A549 (cell line): ENCODE data around the gene DKC1. TPM values are rescaled to one million over a fixed set of nuclear protein-coding genes. Genes with fewer than 3 reads are reported as not detected.

Experiments used
- ATAC-seq, 2 experiments: fragments of 200-7000 bp in 1 of 2; fragments of >200 bp in 1 of 2; cut with Nextera tagmentation in 1 of 2; cut with Tn5 transposase in 1 of 2; 3 replicates each; pipeline versions ENCODE4 v1.8.0 to v1.9.1; 2018 to 2020; ENCODE audit warnings: mild to moderate bottlenecking in 1 of 2, moderate library complexity in 1 of 2
- CTCF ChIA-PET: fragments of 300-600 bp; sonication (Branson Sonifier 250); formaldehyde crosslinking; extraction: SDS; loops from one replicate; lab custom pipeline; 2021; ENCODE audit warnings: antibody characterized with exemption, inconsistent platforms; lab: Yijun Ruan, JAX
- POLR2A ChIA-PET: fragments of 350-600 bp; formaldehyde crosslinking; extraction: SDS; loops from one replicate; lab custom pipeline; 2021; ENCODE audit warnings: antibody characterized with exemption, inconsistent platforms; lab: Yijun Ruan, JAX
- DNase-seq, 2 experiments: peaks; one replicate each; pipeline versions ENCODE4 v3.0.0 to v3.0.0-alpha.2; 2011 to 2016; ENCODE audit warnings: low read depth in 1 of 2, low spot score in 1 of 2
- FAIRE-seq: peaks from 2 replicates; lab custom pipeline; 2011; peaks lifted over from hg19 to GRCh38; lab: Jason Lieb, UNC
- H3K27ac ChIP-seq, 2 experiments: fragments of >200 bp; sonication (Bioruptor Twin); formaldehyde crosslinking; 3 replicates each; pipeline ENCODE4 v1.5.1; 2016 to 2017
- H3K4me1 ChIP-seq: fragments of >200 bp; sonication (Bioruptor Twin); formaldehyde crosslinking; 3 replicates; pipeline ENCODE4 v1.6.1; 2016
- H3K4me2 ChIP-seq: fragments of >200 bp; sonication (Bioruptor Twin); formaldehyde crosslinking; 3 replicates; pipeline ENCODE4 v1.6.1; 2016
- H3K4me3 ChIP-seq: fragments of >200 bp; sonication (Bioruptor Twin); formaldehyde crosslinking; 3 replicates; pipeline ENCODE4 v1.5.1; 2016
- H3K9me3 ChIP-seq: fragments of >200 bp; sonication (Bioruptor Twin); formaldehyde crosslinking; 3 replicates; pipeline ENCODE4 v1.6.1; 2016
- CBX2 ChIP-seq: fragments of 200-600 bp; sonication (generic); IDR thresholded peaks from 2 replicates; pipeline ENCODE4 v1.6.1; 2016; ENCODE audit warnings: low read depth, mild to moderate bottlenecking, borderline replicate concordance
- CHD2 ChIP-seq: fragments of 150-350 bp; IDR thresholded peaks from 2 replicates; pipeline ENCODE4 v1.6.1; 2014; ENCODE audit warnings: low read length; ENCODE audit not compliant: partially characterized antibody
- CHD4 ChIP-seq: fragments of 200-600 bp; sonication (generic); IDR thresholded peaks from 2 replicates; pipeline ENCODE4 v1.6.1; 2016; ENCODE audit warnings: antibody characterized with exemption, mild to moderate bottlenecking, borderline replicate concordance
- EHF ChIP-seq: fragments of 250-450 bp; sonication (Bioruptor Pico); IDR thresholded peaks from 2 replicates; pipeline ENCODE4 v1.5.0; 2020; ENCODE audit warnings: mild to moderate bottlenecking
- EP300 ChIP-seq, 2 experiments: fragments of >200 bp; sonication (Bioruptor Twin); formaldehyde crosslinking; IDR thresholded peaks; 2 replicates in 1 of 2; 3 replicates in 1 of 2; pipeline ENCODE4 v1.6.1; 2016 to 2017
- ESRRA ChIP-seq: fragments of 150-350 bp; IDR thresholded peaks from 2 replicates; pipeline ENCODE4 v1.6.1; 2014; ENCODE audit warnings: mild to moderate bottlenecking, low read length, borderline replicate concordance
- FOSB ChIP-seq: fragments of 250-450 bp; sonication (Bioruptor Pico); IDR thresholded peaks from 2 replicates; pipeline ENCODE4 v1.5.0; 2020; ENCODE audit warnings: mild to moderate bottlenecking, moderate library complexity
- FOSL2 ChIP-seq, 2 experiments: fragments of 450-650 bp in 1 of 2; fragments of >200 bp in 1 of 2; sonication (Bioruptor Twin) in 1 of 2; formaldehyde crosslinking; IDR thresholded peaks; 2 replicates each; pipeline versions ENCODE4 v1.5.0 to v1.6.1; 2016 to 2020; ENCODE audit warnings: mild to moderate bottlenecking in 1 of 2, moderate library complexity in 1 of 2
- HOXA7 ChIP-seq: fragments of 250-450 bp; sonication (Bioruptor Pico); IDR thresholded peaks from 2 replicates; pipeline ENCODE4 v1.5.0; 2020; ENCODE audit warnings: mild to moderate bottlenecking, moderate library complexity
- HOXB5 ChIP-seq: fragments of 250-450 bp; sonication (Bioruptor Pico); IDR thresholded peaks from 2 replicates; pipeline ENCODE4 v1.5.0; 2020; ENCODE audit warnings: mild to moderate bottlenecking, moderate library complexity
- KDM5A ChIP-seq: fragments of 200-600 bp; sonication (generic); IDR thresholded peaks from 2 replicates; pipeline ENCODE4 v1.6.1; 2016; ENCODE audit warnings: antibody characterized with exemption, mild to moderate bottlenecking
- MAFK ChIP-seq: fragments of 450-650 bp; IDR thresholded peaks from 2 replicates; pipeline ENCODE4 v1.6.1; 2014; ENCODE audit not compliant: partially characterized antibody
- NPAS2 ChIP-seq: fragments of 250-450 bp; sonication (Bioruptor Pico); IDR thresholded peaks from 2 replicates; pipeline ENCODE4 v1.8.0; 2022; ENCODE audit warnings: mild to moderate bottlenecking, moderate library complexity, borderline replicate concordance
- PHF8 ChIP-seq: fragments of 200-600 bp; sonication (generic); IDR thresholded peaks from 2 replicates; pipeline ENCODE4 v1.6.1; 2016; ENCODE audit warnings: low read depth, mild to moderate bottlenecking, antibody characterized with exemption, moderate library complexity, borderline replicate concordance
- RAD21 ChIP-seq, 2 experiments: fragments of >200 bp in 1 of 2; sonication (Bioruptor Twin) in 1 of 2; formaldehyde crosslinking in 1 of 2; IDR thresholded peaks in 1 of 2; conservative IDR thresholded peaks in 1 of 2; 2 replicates in 1 of 2; 3 replicates in 1 of 2; pipeline ENCODE4 v1.6.1; 2012 to 2018; ENCODE audit warnings: inconsistent platforms in 1 of 2
- RFX5 ChIP-seq: fragments of 450-650 bp; IDR thresholded peaks from 2 replicates; pipeline ENCODE4 v1.7.1; 2014; ENCODE audit warnings: antibody characterized with exemption, mild to moderate bottlenecking, moderate library complexity
- SMC3 ChIP-seq: fragments of >200 bp; sonication (Bioruptor Twin); formaldehyde crosslinking; IDR thresholded peaks from 3 replicates; pipeline ENCODE4 v1.6.1; 2018; ENCODE audit warnings: inconsistent platforms
- SREBF2 ChIP-seq: fragments of 450-650 bp; IDR thresholded peaks from 2 replicates; pipeline ENCODE4 v1.6.1; 2014; ENCODE audit warnings: mild to moderate bottlenecking, moderate library complexity
- ZC3H11A ChIP-seq: fragments of 450-650 bp; IDR thresholded peaks from 2 replicates; pipeline ENCODE4 v1.6.1; 2014; ENCODE audit warnings: antibody characterized with exemption, mild to moderate bottlenecking
- WGBS: methylation state at CpG from one replicate; pipeline ENCODE4 v1.1.6; 2017; ENCODE audit errors: missing lambda C conversion rate; 5-methylcytosine and 5-hydroxymethylcytosine counted together
- polyA plus RNA-seq, 4 experiments: library from polyadenylated mRNA; depleted of rRNA in 3 of 4; stranded (reverse); fragments of >200 nt; fragmentation: RNase III in 1 of 4; extraction: RNeasy Plus Mini Kit Qiagen cat#74134 plus additional on column Dnase treatment in 1 of 4; gene quantifications; 2 replicates in 3 of 4; 3 replicates in 1 of 4; pipeline ENCODE4 v1.2.3, GENCODE V29; 2011 to 2017
- TF ChIP-seq, protein P1 (sequence below): fragments of >200 bp; sonication (Bioruptor Twin); formaldehyde crosslinking; IDR thresholded peaks from 3 replicates; pipeline ENCODE4 v1.5.1; 2016
- TF ChIP-seq, protein P2 (sequence below): fragments of 250-450 bp; sonication (Bioruptor Pico); IDR thresholded peaks from 2 replicates; pipeline ENCODE4 v1.5.0; 2021; ENCODE audit warnings: mild to moderate bottlenecking, moderate library complexity, borderline replicate concordance
- TF ChIP-seq, protein P3 (sequence below): IDR thresholded peaks from 2 replicates; pipeline ENCODE4 v1.6.1; 2012
- TF ChIP-seq, protein P4 (sequence below): fragments of 150-350 bp; IDR thresholded peaks from 2 replicates; pipeline ENCODE4 v1.6.1; 2014; ENCODE audit warnings: low read depth, mild to moderate bottlenecking, low read length
- TF ChIP-seq, protein P5 (sequence below): fragments of 250-450 bp; sonication (Bioruptor Pico); IDR thresholded peaks from 2 replicates; pipeline ENCODE4 v1.5.0; 2020; ENCODE audit warnings: low read depth, mild to moderate bottlenecking, moderate library complexity

The DKC1 gene
- polyA plus RNA-seq, 2 of the 4 experiments (the other 2 are of a cell fraction): 166 to 209 TPM

DNA sequence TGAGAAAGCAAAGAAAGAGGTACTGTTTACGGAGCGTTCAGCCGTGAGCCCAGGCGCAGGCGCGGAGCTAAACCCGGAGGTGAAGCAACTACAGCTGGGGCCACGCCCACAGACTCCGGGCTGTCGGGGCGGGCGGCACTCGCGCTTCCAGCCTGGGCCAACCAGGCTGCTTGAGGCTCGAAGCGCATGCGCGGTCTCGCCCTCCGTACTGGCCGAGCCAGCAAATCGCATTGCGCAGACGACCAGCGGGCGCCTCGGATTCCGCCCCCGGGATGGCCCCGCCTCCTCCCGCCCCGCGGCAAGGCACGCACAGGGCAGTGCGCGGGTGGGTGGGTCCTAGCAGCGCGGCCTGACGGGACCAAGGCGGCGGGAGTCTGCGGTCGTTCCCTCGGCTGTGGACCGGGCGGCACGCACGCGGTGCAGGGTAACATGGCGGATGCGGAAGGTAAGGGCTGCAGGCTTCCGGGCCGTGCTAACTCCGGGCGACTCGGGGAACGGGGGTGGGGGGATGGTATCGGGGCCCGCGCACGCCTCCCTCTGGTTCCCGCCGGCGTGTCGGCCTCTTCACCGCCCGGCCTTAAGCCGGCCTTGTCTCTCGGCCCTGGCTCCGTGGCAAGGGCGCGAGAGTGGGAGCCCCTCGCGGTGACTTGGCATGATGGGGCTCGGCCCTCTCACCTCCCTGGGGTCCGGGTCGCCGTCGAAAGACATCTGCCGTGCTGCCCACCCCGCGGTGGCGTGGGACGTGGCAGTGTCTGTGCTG lies at the start of gene DKC1 (continued):
- TF ChIP-seq HOXA7 (CRISPR knock-in tag): no peak
- TF ChIP-seq, protein P1, sequence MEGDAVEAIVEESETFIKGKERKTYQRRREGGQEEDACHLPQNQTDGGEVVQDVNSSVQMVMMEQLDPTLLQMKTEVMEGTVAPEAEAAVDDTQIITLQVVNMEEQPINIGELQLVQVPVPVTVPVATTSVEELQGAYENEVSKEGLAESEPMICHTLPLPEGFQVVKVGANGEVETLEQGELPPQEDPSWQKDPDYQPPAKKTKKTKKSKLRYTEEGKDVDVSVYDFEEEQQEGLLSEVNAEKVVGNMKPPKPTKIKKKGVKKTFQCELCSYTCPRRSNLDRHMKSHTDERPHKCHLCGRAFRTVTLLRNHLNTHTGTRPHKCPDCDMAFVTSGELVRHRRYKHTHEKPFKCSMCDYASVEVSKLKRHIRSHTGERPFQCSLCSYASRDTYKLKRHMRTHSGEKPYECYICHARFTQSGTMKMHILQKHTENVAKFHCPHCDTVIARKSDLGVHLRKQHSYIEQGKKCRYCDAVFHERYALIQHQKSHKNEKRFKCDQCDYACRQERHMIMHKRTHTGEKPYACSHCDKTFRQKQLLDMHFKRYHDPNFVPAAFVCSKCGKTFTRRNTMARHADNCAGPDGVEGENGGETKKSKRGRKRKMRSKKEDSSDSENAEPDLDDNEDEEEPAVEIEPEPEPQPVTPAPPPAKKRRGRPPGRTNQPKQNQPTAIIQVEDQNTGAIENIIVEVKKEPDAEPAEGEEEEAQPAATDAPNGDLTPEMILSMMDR: no peak
- no peak for TF ChIP-seq KDM5A
- TF ChIP-seq SREBF2: no peak
- peak; percentile 18 for TF ChIP-seq MAFK
- TF ChIP-seq CHD4: no peak
- no peak for TF ChIP-seq FOSL2 (IDR thresholded peaks at IDR 0.05)
- no peak for TF ChIP-seq FOSL2 (CRISPR knock-in tag; IDR thresholded peaks at IDR 0.05)
- no peak for TF ChIP-seq EHF (CRISPR knock-in tag)
- TF ChIP-seq FOSB (CRISPR knock-in tag): no peak
- TF ChIP-seq, protein P2, sequence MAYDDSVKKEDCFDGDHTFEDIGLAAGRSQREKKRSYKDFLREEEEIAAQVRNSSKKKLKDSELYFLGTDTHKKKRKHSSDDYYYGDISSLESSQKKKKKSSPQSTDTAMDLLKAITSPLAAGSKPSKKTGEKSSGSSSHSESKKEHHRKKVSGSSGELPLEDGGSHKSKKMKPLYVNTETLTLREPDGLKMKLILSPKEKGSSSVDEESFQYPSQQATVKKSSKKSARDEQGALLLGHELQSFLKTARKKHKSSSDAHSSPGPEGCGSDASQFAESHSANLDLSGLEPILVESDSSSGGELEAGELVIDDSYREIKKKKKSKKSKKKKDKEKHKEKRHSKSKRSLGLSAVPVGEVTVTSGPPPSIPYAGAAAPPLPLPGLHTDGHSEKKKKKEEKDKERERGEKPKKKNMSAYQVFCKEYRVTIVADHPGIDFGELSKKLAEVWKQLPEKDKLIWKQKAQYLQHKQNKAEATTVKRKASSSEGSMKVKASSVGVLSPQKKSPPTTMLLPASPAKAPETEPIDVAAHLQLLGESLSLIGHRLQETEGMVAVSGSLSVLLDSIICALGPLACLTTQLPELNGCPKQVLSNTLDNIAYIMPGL (CRISPR knock-in tag): no peak
- TF ChIP-seq RFX5: no peak
- peak; percentile 87 for TF ChIP-seq PHF8
- TF ChIP-seq, protein P3, sequence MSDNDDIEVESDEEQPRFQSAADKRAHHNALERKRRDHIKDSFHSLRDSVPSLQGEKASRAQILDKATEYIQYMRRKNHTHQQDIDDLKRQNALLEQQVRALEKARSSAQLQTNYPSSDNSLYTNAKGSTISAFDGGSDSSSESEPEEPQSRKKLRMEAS: peak; percentile 88
- no peak for TF ChIP-seq ZC3H11A
- TF ChIP-seq NPAS2 (CRISPR knock-in tag): no peak
- no peak for TF ChIP-seq RAD21 (conservative IDR thresholded peaks at IDR 0.05 in 1 of 2, IDR thresholded peaks at IDR 0.05 in 1 of 2)
- TF ChIP-seq, protein P4, sequence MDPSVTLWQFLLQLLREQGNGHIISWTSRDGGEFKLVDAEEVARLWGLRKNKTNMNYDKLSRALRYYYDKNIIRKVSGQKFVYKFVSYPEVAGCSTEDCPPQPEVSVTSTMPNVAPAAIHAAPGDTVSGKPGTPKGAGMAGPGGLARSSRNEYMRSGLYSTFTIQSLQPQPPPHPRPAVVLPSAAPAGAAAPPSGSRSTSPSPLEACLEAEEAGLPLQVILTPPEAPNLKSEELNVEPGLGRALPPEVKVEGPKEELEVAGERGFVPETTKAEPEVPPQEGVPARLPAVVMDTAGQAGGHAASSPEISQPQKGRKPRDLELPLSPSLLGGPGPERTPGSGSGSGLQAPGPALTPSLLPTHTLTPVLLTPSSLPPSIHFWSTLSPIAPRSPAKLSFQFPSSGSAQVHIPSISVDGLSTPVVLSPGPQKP: no peak
- TF ChIP-seq EP300 (IDR thresholded peaks at IDR 0.05): no peak
- no peak for TF ChIP-seq ESRRA
- TF ChIP-seq, protein P5, sequence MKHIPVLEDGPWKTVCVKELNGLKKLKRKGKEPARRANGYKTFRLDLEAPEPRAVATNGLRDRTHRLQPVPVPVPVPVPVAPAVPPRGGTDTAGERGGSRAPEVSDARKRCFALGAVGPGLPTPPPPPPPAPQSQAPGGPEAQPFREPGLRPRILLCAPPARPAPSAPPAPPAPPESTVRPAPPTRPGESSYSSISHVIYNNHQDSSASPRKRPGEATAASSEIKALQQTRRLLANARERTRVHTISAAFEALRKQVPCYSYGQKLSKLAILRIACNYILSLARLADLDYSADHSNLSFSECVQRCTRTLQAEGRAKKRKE: no peak
- no peak for TF ChIP-seq CBX2
- TF ChIP-seq HOXB5 (CRISPR knock-in tag): no peak

DNA sequence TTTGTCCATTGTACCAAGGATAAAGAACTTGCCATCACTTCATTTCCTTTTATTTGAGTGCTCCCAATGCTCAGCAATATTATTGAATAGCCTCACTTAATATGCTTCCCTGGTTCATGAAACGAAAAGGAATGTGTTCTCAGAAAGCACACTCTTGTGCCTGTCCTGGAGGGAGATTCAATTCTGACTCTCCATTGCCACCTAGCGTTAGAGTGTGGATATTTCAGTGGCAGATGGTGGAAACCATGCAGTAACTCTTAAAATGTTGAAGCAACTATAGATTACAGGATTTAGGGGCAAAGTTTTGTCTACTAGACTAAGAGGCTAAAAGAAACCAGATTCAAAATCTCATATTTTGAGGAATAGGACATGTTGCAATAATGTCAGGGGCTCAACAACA lies 47.7 kb upstream of the DKC1 start:
- Histone ChIP-seq H3K4me2 (no peak overlapping the region), H3K9me3 (no peaks in the 10 kb centered on the region), H3K4me3 (no peak overlapping the region), H3K27ac (no peak overlapping the region), H3K4me1 (0 out of 3 replicates have a peak, but pooled peaks cover 5% of the 10 kb centered on the region)
- peak; percentile 85 to 94 for ATAC-seq
- ChIA-PET CTCF (no interaction called here), POLR2A (no interaction called here)
- TF ChIP-seq, protein P1: peak; percentile 65
- TF ChIP-seq SMC3 (peak; percentile 58), RAD21 (conservative IDR thresholded peaks at IDR 0.05 in 1 of 2, IDR thresholded peaks at IDR 0.05 in 1 of 2) (peak; percentile 70 to 76), CHD2 (no peak)
- peak; percentile 96 for FAIRE-seq
- WGBS: 9% methylated on average over 2 of the region's 2 CpGs
- peak; percentile 45 to 53 for DNase-seq
